Heart left ventricle (tissue), 16 donors: ENCODE data around the gene RAB30. TPM values are rescaled to one million over a fixed set of nuclear protein-coding genes. Genes with fewer than 3 reads are reported as not detected.
"Not testable (repeated sequence)": the region's sequence is repeated elsewhere in the genome, so short reads cannot be mapped to it uniquely, and the experiment has no call there.

Source experiments
- ATAC-seq, 4 donors: fragments of 200-7000 bp; cut with Tn5 transposase; one replicate each; pipeline ENCODE4 v1.9.1; 2020 to 2022; ENCODE audit warnings: moderate library complexity in 4 of 4, mild to moderate bottlenecking in 3 of 4, moderate number of reproducible peaks in 1 of 4
- DNase-seq, 5 donors: peaks; one replicate each; pipeline ENCODE4 v3.0.0-alpha.2; 2020
- H3K27ac ChIP-seq, 12 donors: fragments of 200-600 bp; sonication (generic) in 4 of 12; one replicate each; pipeline versions ENCODE4 v1.5.0 to v1.8.0; 2016 to 2022; ENCODE audit warnings: mild to moderate bottlenecking in 2 of 12
- H3K27me3 ChIP-seq, 9 donors: fragments of 200-600 bp; sonication (generic) in 2 of 9; one replicate each; pipeline versions ENCODE4 v1.5.1 to v1.8.0; 2016 to 2022; ENCODE audit warnings: mild to moderate bottlenecking in 3 of 9
- H3K36me3 ChIP-seq, 9 donors: fragments of 200-600 bp; sonication (generic) in 2 of 9; one replicate each; pipeline versions ENCODE4 v1.5.0 to v1.8.0; 2018 to 2022; ENCODE audit warnings: mild to moderate bottlenecking in 2 of 9
- H3K4me1 ChIP-seq, 12 donors: fragments of 200-600 bp; sonication (generic) in 4 of 12; one replicate each; pipeline versions ENCODE4 v1.5.0 to v1.8.0; 2016 to 2022; ENCODE audit warnings: mild to moderate bottlenecking in 3 of 12
- H3K4me3 ChIP-seq, 12 donors: fragments of 200-600 bp; sonication (generic) in 4 of 12; one replicate each; pipeline versions ENCODE4 v1.5.0 to v1.8.0; 2017 to 2022; ENCODE audit warnings: mild to moderate bottlenecking in 9 of 12, moderate library complexity in 4 of 12
- H3K9me3 ChIP-seq, 12 donors: fragments of 200-600 bp; sonication (generic) in 4 of 12; one replicate each; pipeline versions ENCODE4 v1.5.0 to v1.8.0; 2016 to 2022; ENCODE audit warnings: mild to moderate bottlenecking in 1 of 12
- CTCF ChIP-seq, 12 donors: fragments of 200-600 bp; sonication (generic) in 4 of 12; IDR thresholded peaks; one replicate each; pipeline versions ENCODE4 v1.5.0 to v1.8.0; 2018 to 2022; ENCODE audit warnings: antibody characterized with exemption in 12 of 12, mild to moderate bottlenecking in 5 of 12
- POLR2A ChIP-seq, 2 donors: fragments of 450-650 bp; IDR thresholded peaks; one replicate each; pipeline ENCODE4 v1.6.1; 2017; ENCODE audit warnings: antibody characterized with exemption in 2 of 2, mild to moderate bottlenecking in 2 of 2, moderate library complexity in 2 of 2
- WGBS, 4 donors: extraction: QIAGEN DNeasy Blood & Tissue Kit in 2 of 4; methylation state at CpG; one replicate each; pipeline versions ENCODE4 v1.1.5 to v1.1.7; 2013 to 2018; 5-methylcytosine and 5-hydroxymethylcytosine counted together
- intact Hi-C, 10 donors: fragments of 100-400 bp; cut with DNase I; formaldehyde crosslinking; loops; one replicate each; pipeline versions ENCODE4 v1.11.1 to v1.14.2; 2022
- polyA plus RNA-seq, 2 donors: library from polyadenylated mRNA; stranded (reverse); fragments of 200-250 nt; gene quantifications; one replicate each; pipeline ENCODE4 v1.2.3, GENCODE V29; 2013
- total RNA-seq, 9 donors: library from RNA; depleted of rRNA in 2 of 9; stranded (reverse); fragments of >200 nt in 2 of 9; fragmentation: NEBNext Ultra II Directional in 3 of 9; extraction: Animal tissue kit (Norgen Biotek cat#: 25700) in 3 of 9; gene quantifications; one replicate each; pipeline versions ENCODE4 v1.1.0 to v1.2.4, GENCODE V29; 2016 to 2023
- donor health status: ischemic (EF 13 %, LVEDD 7.1; RV severe dilation, severe dysfunction).
- donor health status: healthy with polysubstance abuse.
- donor health status: DM: no; HTN: yes; CAD: no.
- donor health status: DM: no; HTN: no; CAD: no.
- donor health status: ischemic (EF 25% LVEDD 6.9; RV normal size, moderate dysfunction).
- donor health status: ischemic (EF 25% LVEDD 5.7; RV mildly dilated, moderate dysfunction).
- donor health status: healthy.
- donor health status: DM: yes; HTN: yes; CAD: no.
- donor health status: ischemic (EF 35%, LVEDD 5.7; RV mildly dilated, moderate dysfunction).
- donor health status: nonischemic (EF 11% LVEDD 7.7; RV severe dilation, severe dysfunction).
- donor health status: DM: yes; HTN: yes; CAD: no.
- donor health status: PGD.
- donor health status: ischemic (EF 29% LVEDD 5.4; RV normal size, mild dysfunction).
- donor health status: nonischemic (EF 23%, LVEDD 6.1; RV moderate dilation, normal function).

Gene RAB30
- total and polyA plus RNA-seq, 11 donors: 4.4 to 28.4 (median 18.8) TPM

GRCh38 chr11:82949352-82949751 lies 122.3 kb downstream of the RAB30 start:
- intact Hi-C loops: no loop called here
- no peak for TF ChIP-seq CTCF (IDR thresholded peaks at IDR 0.05)
- TF ChIP-seq POLR2A (IDR thresholded peaks at IDR 0.05): no peak
- peaks cover 0 to 17% (median 0%) of the 10 kb centered on the region in 12 donors for H3K9me3 ChIP-seq
- H3K27ac ChIP-seq: no peak overlapping the region
- ATAC-seq (no peak), DNase-seq (no peak)
- H3K4me1 ChIP-seq: no peaks in the 10 kb centered on the region
- no peak overlapping the region for H3K4me3 ChIP-seq
- no peaks in the 10 kb centered on the region for H3K27me3 ChIP-seq
- H3K36me3 ChIP-seq: no peaks in the 10 kb centered on the region

GRCh38 chr11:82945682-82946081 lies 126.0 kb downstream of the RAB30 start:
- peak in 1 of 4 donors; percentile 29 for ATAC-seq
- TF ChIP-seq POLR2A (IDR thresholded peaks at IDR 0.05): no peak
- TF ChIP-seq CTCF (IDR thresholded peaks at IDR 0.05): no peak
- Histone ChIP-seq H3K9me3 (peaks cover 0 to 10% (median 0%) of the 10 kb centered on the region in 12 donors), H3K36me3 (no peaks in the 10 kb centered on the region), H3K4me3 (no peak overlapping the region), H3K27ac (no peak overlapping the region), H3K27me3 (no peaks in the 10 kb centered on the region), H3K4me1 (no peaks in the 10 kb centered on the region)
- DNase-seq: no peak
- intact Hi-C loops: no loop called here

- DNase-seq, ATAC-seq, H3K27me3 ChIP-seq, intact Hi-C loops, H3K27ac ChIP-seq, H3K4me3 ChIP-seq, H3K4me1 ChIP-seq, H3K36me3 ChIP-seq: not testable (repeated sequence)
- H3K9me3 ChIP-seq: peaks cover 0 to 10% (median 0%) of the 10 kb centered on the region in 12 donors
- WGBS, 4 donors: 60 to 90% (median 86%) methylated on average over 1 of the region's 1 CpG
Observed at GRCh38 chr11:82945041-82945440, 126.7 kb downstream of the RAB30 start.

- intact Hi-C loops: no loop called here
- Histone ChIP-seq H3K9me3 (peaks cover 0 to 2% (median 0%) of the 10 kb centered on the region in 12 donors), H3K27ac (no peak overlapping the region), H3K4me3 (no peak overlapping the region), H3K27me3 (no peaks in the 10 kb centered on the region), H3K4me1 (no peaks in the 10 kb centered on the region), H3K36me3 (no peaks in the 10 kb centered on the region)
- ATAC-seq (no peak), DNase-seq (no peak)
- TF ChIP-seq CTCF (IDR thresholded peaks at IDR 0.05) (no peak), POLR2A (IDR thresholded peaks at IDR 0.05) (no peak)
- WGBS, 4 donors: 74 to 91% (median 83%) methylated on average over 2 of the region's 2 CpGs
Observed at GRCh38 chr11:82944198-82944597, 127.5 kb downstream of the RAB30 start.

- 90 to 99% (median 97%) methylated on average over 1 of the region's 1 CpG for WGBS, 4 donors
- H3K27ac ChIP-seq, H3K36me3 ChIP-seq, H3K27me3 ChIP-seq, DNase-seq, intact Hi-C loops, H3K4me3 ChIP-seq, H3K9me3 ChIP-seq, ATAC-seq, H3K4me1 ChIP-seq: not testable (repeated sequence)
Observed at GRCh38 chr11:82943430-82943829, 128.3 kb downstream of the RAB30 start.
